GM23338 (cell line): ENCODE measurements around the gene APOOL. TPM values are rescaled to one million over a fixed set of nuclear protein-coding genes. Genes with fewer than 3 reads are reported as not detected.

ENCODE experiments used
- ATAC-seq: fragments of 200-7000 bp; cut with Tn5 transposase; 3 replicates; pipeline ENCODE4 v1.9.1; 2020
- DNase-seq: peaks from one replicate; pipeline ENCODE4 v3.0.0-alpha.2; 2015; ENCODE audit warnings: low spot score
- H2AFZ ChIP-seq: fragments of 200-600 bp; sonication (generic); 2 replicates; pipeline ENCODE4 v1.8.0; 2016; ENCODE audit warnings: antibody characterized with exemption, mild to moderate bottlenecking, moderate library complexity
- H3F3A ChIP-seq: fragments of 200-600 bp; sonication (generic); replicated peaks from 2 replicates; pipeline ENCODE4 v1.8.0; 2017; ENCODE audit warnings: antibody characterized with exemption, mixed run types, low read depth
- H3K27ac ChIP-seq: fragments of 200-600 bp; sonication (generic); 2 replicates; pipeline ENCODE4 v1.6.1; 2016; ENCODE audit warnings: low read depth
- H3K27me3 ChIP-seq: fragments of 200-600 bp; sonication (generic); 2 replicates; pipeline ENCODE4 v1.8.0; 2016; ENCODE audit warnings: mild to moderate bottlenecking, mixed run types, moderate library complexity; ENCODE audit not compliant: insufficient read depth
- H3K36me3 ChIP-seq: fragments of 200-600 bp; sonication (generic); 2 replicates; pipeline ENCODE4 v1.8.0; 2016; ENCODE audit warnings: mild to moderate bottlenecking; ENCODE audit not compliant: insufficient read depth
- H3K4me1 ChIP-seq: fragments of 200-600 bp; sonication (generic); 2 replicates; pipeline ENCODE4 v1.8.0; 2016; ENCODE audit warnings: mild to moderate bottlenecking, moderate library complexity; ENCODE audit not compliant: insufficient read depth
- H3K4me2 ChIP-seq: fragments of 200-600 bp; sonication (generic); 2 replicates; pipeline ENCODE4 v1.7.1; 2017; ENCODE audit warnings: mixed run types
- H3K4me3 ChIP-seq: fragments of 200-600 bp; sonication (generic); 2 replicates; pipeline ENCODE4 v1.6.1; 2016; ENCODE audit warnings: mixed run types
- H3K79me2 ChIP-seq: fragments of 200-600 bp; sonication (generic); replicated peaks from 2 replicates; pipeline ENCODE4 v1.8.0; 2017; ENCODE audit warnings: mild to moderate bottlenecking; ENCODE audit not compliant: insufficient read depth
- H3K9me2 ChIP-seq: fragments of 200-600 bp; sonication (generic); 2 replicates; pipeline ENCODE4 v1.8.0; 2017; ENCODE audit not compliant: insufficient read depth
- H4K20me1 ChIP-seq: fragments of 200-600 bp; sonication (generic); replicated peaks from 2 replicates; pipeline ENCODE4 v1.8.0; 2017; ENCODE audit warnings: mild to moderate bottlenecking; ENCODE audit not compliant: insufficient read depth
- H3K27ac Mint-ChIP-seq: 2 replicates; pipeline ENCODE4 v1.8.0; 2020; ENCODE audit warnings: inconsistent platforms, mild to moderate bottlenecking, moderate library complexity, mixed read lengths
- H3K27me3 Mint-ChIP-seq: 3 replicates; pipeline ENCODE4 v1.8.0; 2022; ENCODE audit warnings: low read depth, mild to moderate bottlenecking, moderate library complexity, mixed read lengths, inconsistent platforms; ENCODE audit not compliant: insufficient read depth, poor library complexity
- H3K36me3 Mint-ChIP-seq: 3 replicates; pipeline ENCODE4 v1.8.0; 2021; ENCODE audit warnings: low read depth, mild to moderate bottlenecking, inconsistent platforms, moderate library complexity, mixed read lengths
- H3K4me1 Mint-ChIP-seq: 3 replicates; pipeline ENCODE4 v1.8.0; 2020; ENCODE audit warnings: mild to moderate bottlenecking, inconsistent platforms, mixed read lengths
- H3K4me3 Mint-ChIP-seq: 3 replicates; pipeline ENCODE4 v1.8.0; 2021; ENCODE audit warnings: moderate library complexity, mild to moderate bottlenecking, inconsistent platforms, mixed read lengths
- H3K9me3 Mint-ChIP-seq: 3 replicates; pipeline ENCODE4 v1.8.0; 2020; ENCODE audit warnings: moderate library complexity, mild to moderate bottlenecking, inconsistent platforms, mixed read lengths
- CREB1 ChIP-seq: fragments of 250-450 bp; sonication (Bioruptor Pico); IDR thresholded peaks from 2 replicates; pipeline ENCODE4 v1.5.0; 2020; ENCODE audit warnings: low read depth, mild to moderate bottlenecking, moderate library complexity
- CTCF ChIP-seq, 2 experiments: fragments of 200-600 bp in 1 of 2; sonication (generic) in 1 of 2; conservative IDR thresholded peaks; 2 replicates each; pipeline versions ENCODE4 v1.5.1 to v1.6.1; 2016 to 2017; ENCODE audit warnings: antibody characterized with exemption in 2 of 2, low read depth in 2 of 2, mild to moderate bottlenecking in 2 of 2, moderate library complexity in 1 of 2
- ETS1 ChIP-seq: IDR thresholded peaks from 2 replicates; pipeline ENCODE4 v1.6.1; 2016; ENCODE audit warnings: antibody characterized with exemption
- EZH2 ChIP-seq: fragments of 200-600 bp; sonication (generic); IDR thresholded peaks from one replicate; pipeline ENCODE4 v1.8.0; 2017; ENCODE audit warnings: antibody characterized with exemption, mild to moderate bottlenecking, low read depth; ENCODE audit not compliant: unreplicated experiment
- EZH2phosphoT487 ChIP-seq: fragments of 200-600 bp; sonication (generic); IDR thresholded peaks from one replicate; pipeline ENCODE4 v1.8.1; 2018; ENCODE audit warnings: antibody characterized with exemption; ENCODE audit not compliant: unreplicated experiment
- JUNB ChIP-seq: IDR thresholded peaks from one replicate; pipeline ENCODE4 v1.6.1; 2016; ENCODE audit warnings: antibody characterized with exemption; ENCODE audit not compliant: unreplicated experiment
- NANOG ChIP-seq: IDR thresholded peaks from 2 replicates; pipeline ENCODE4 v1.6.1; 2016; ENCODE audit warnings: antibody characterized with exemption, borderline replicate concordance
- POLR2AphosphoS5 ChIP-seq: IDR thresholded peaks from 2 replicates; pipeline ENCODE4 v1.6.1; 2016; ENCODE audit warnings: antibody characterized with exemption, low read depth
- REST ChIP-seq: IDR thresholded peaks from one replicate; pipeline ENCODE4 v1.6.1; 2018; ENCODE audit warnings: antibody characterized with exemption; ENCODE audit not compliant: unreplicated experiment
- STAT1 ChIP-seq: IDR thresholded peaks from one replicate; pipeline ENCODE4 v1.6.1; 2016; ENCODE audit warnings: antibody characterized with exemption; ENCODE audit not compliant: unreplicated experiment
- ZNF114 ChIP-seq: fragments of 250-450 bp; sonication (Bioruptor Pico); IDR thresholded peaks from 2 replicates; pipeline ENCODE4 v1.5.0; 2020; ENCODE audit warnings: mild to moderate bottlenecking, moderate library complexity
- ZNF331 ChIP-seq: fragments of 250-450 bp; sonication (Bioruptor Pico); IDR thresholded peaks from 2 replicates; pipeline ENCODE4 v1.5.0; 2020; ENCODE audit warnings: low read depth, mild to moderate bottlenecking, moderate library complexity
- ZNF462 ChIP-seq: fragments of 250-450 bp; sonication (Bioruptor Pico); IDR thresholded peaks from 2 replicates; pipeline ENCODE4 v1.5.0; 2020; ENCODE audit warnings: mild to moderate bottlenecking, moderate library complexity
- polyA plus RNA-seq: library from polyadenylated mRNA; unstranded; fragments of >200 nt; fragmentation: Nextera tagmentation; extraction: Ambion mirVana; gene quantifications from 2 replicates; pipeline ENCODE4 v1.2.1, GENCODE V29; 2016
- total RNA-seq: library from RNA; depleted of rRNA; stranded (reverse); fragments of >200 nt; shearing (Covaris generic); gene quantifications from 2 replicates; pipeline ENCODE4 v1.2.3, GENCODE V29; 2014

APOOL gene
- total and polyA plus RNA-seq, 2 experiments from 2014 or later = 10.4 to 11.0 TPM

GRCh38 chrX:85024562-85024961, 20.9 kb downstream of the APOOL start:
- Mint-ChIP-seq H3K4me1 (no peaks in the 10 kb centered on the region; the same call in 2 of the 3 replicates), H3K9me3 (no peaks in the 10 kb centered on the region; the same call in 2 of the 3 replicates), H3K4me3 (no peak overlapping the region), H3K36me3 (peaks cover 21% of the 10 kb centered on the region; the same call in 2 of the 3 replicates), H3K27ac (no peak overlapping the region), H3K27me3 (no peaks in the 10 kb centered on the region)
- DNase-seq (no peak), ATAC-seq (no peak)
- no peaks in the 10 kb centered on the region for H3K4me1 ChIP-seq
- no peak overlapping the region for H3K4me2 ChIP-seq
- no peaks in the 10 kb centered on the region for H3F3A ChIP-seq
- no peaks in the 10 kb centered on the region for H3K36me3 ChIP-seq
- no peak overlapping the region for H2AFZ ChIP-seq
- H3K27ac ChIP-seq = no peak overlapping the region
- peaks cover 20% of the 10 kb centered on the region for H3K79me2 ChIP-seq
- H3K4me3 ChIP-seq = no peak overlapping the region
- no peaks in the 10 kb centered on the region for H3K27me3 ChIP-seq
- no peaks in the 10 kb centered on the region for H4K20me1 ChIP-seq
- no peaks in the 10 kb centered on the region for H3K9me2 ChIP-seq
- no peak for TF ChIP-seq CTCF (conservative IDR thresholded peaks at IDR 0.05; ENCODE audit: low read depth in 2 of 2)
- TF ChIP-seq CREB1 = no peak
- TF ChIP-seq ZNF114 (CRISPR knock-in tag) = no peak
- TF ChIP-seq ZNF331 (CRISPR knock-in tag) = no peak
- no peak for TF ChIP-seq EZH2phosphoT487
- no peak for TF ChIP-seq ETS1
- TF ChIP-seq ZNF462 (CRISPR knock-in tag) = no peak
- TF ChIP-seq POLR2AphosphoS5 = no peak
- TF ChIP-seq JUNB = no peak
- no peak for TF ChIP-seq REST
- no peak for TF ChIP-seq NANOG
- TF ChIP-seq EZH2 = no peak
- TF ChIP-seq STAT1 = no peak
